MCF 10A (cell line): Measurements from ENCODE around the gene ATP6AP2. TPM values are rescaled to one million over a fixed set of nuclear protein-coding genes. Genes with fewer than 3 reads are reported as not detected.
A peak's percentile ranks its signal among the peaks of the same experiment; 100 is the strongest.

Experiments
- BruUV-seq: library from RNA; stranded (reverse); fragments of 400-500 nt; replicated peaks from 2 replicates; lab custom pipeline; 2021; lab: Mats Ljungman, UMichigan
- CTCF ChIA-PET: fragments of 300-600 bp; sonication (Branson Sonifier 250); formaldehyde crosslinking; extraction: SDS; loops from one replicate; lab custom pipeline; 2021; ENCODE audit warnings: antibody characterized with exemption, inconsistent platforms; lab: Yijun Ruan, JAX
- POLR2A ChIA-PET: fragments of 300-600, 350-650 bp; sonication (Branson Sonifier 250); formaldehyde crosslinking; extraction: SDS; loops from one replicate; lab custom pipeline; 2020; ENCODE audit warnings: antibody characterized with exemption, inconsistent platforms; lab: Yijun Ruan, JAX
- DNase-seq: peaks from one replicate; pipeline ENCODE4 v3.0.0-alpha.2; 2018; ENCODE audit not compliant: unreplicated experiment
- H3K27ac Mint-ChIP-seq: one replicate; pipeline ENCODE4 v1.8.0; 2022; ENCODE audit warnings: mild to moderate bottlenecking, low read depth, mixed read lengths; ENCODE audit not compliant: unreplicated experiment
- H3K27me3 Mint-ChIP-seq: one replicate; pipeline ENCODE4 v1.8.0; 2022; ENCODE audit warnings: mixed read lengths; ENCODE audit not compliant: insufficient read depth, unreplicated experiment
- H3K36me3 Mint-ChIP-seq: one replicate; pipeline ENCODE4 v1.8.0; 2022; ENCODE audit warnings: mild to moderate bottlenecking, moderate library complexity, mixed read lengths; ENCODE audit not compliant: insufficient read depth, unreplicated experiment
- H3K4me1 Mint-ChIP-seq: one replicate; pipeline ENCODE4 v1.8.0; 2022; ENCODE audit warnings: mixed read lengths; ENCODE audit not compliant: insufficient read depth, unreplicated experiment
- H3K4me3 Mint-ChIP-seq: one replicate; pipeline ENCODE4 v1.8.0; 2022; ENCODE audit warnings: mild to moderate bottlenecking, moderate library complexity, mixed read lengths; ENCODE audit not compliant: unreplicated experiment
- H3K9me3 Mint-ChIP-seq: one replicate; pipeline ENCODE4 v1.8.0; 2022; ENCODE audit warnings: mixed read lengths; ENCODE audit not compliant: unreplicated experiment
- intact Hi-C: fragments of 100-400 bp; cut with micrococcal nuclease; formaldehyde crosslinking; loops from 2 replicates; pipeline ENCODE4 v1.14.1; 2022
- total RNA-seq: library from RNA; stranded (reverse); gene quantifications from 2 replicates; pipeline ENCODE4 v1.2.3, GENCODE V29; 2022
- TF ChIP-seq, protein P1 (sequence below): fragments of 200-600 bp; IDR thresholded peaks from one replicate; pipeline ENCODE4 v1.8.0; 2022; ENCODE audit warnings: antibody characterized with exemption, mild to moderate bottlenecking; ENCODE audit not compliant: unreplicated experiment

Gene ATP6AP2
- total RNA-seq, 1 experiment from 2014 or later, result 69.4 TPM

DNA sequence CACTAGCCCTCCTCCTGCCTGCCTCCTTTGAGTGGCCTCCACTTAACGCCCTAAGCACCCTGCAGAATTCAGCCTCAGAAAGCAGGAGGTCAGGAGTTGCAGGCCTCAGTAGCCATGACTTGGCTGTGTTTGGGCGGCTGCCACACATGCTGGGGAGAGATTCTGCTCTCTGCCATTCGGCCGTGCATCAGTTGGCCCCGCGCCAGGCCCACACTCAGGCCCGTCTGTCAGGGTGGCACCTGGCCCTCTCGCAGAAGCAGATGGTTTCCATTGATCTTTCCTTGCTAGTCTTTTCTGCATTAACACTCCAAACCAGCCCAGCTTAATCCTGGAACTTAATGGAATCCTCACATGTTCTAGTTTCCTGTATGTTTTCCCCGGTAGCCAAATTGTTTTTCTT lies 30.7 kb upstream of the ATP6AP2 start:
- POLR2A ChIA-PET, result no interaction called here
- intact Hi-C loops, result no loop called here

DNA sequence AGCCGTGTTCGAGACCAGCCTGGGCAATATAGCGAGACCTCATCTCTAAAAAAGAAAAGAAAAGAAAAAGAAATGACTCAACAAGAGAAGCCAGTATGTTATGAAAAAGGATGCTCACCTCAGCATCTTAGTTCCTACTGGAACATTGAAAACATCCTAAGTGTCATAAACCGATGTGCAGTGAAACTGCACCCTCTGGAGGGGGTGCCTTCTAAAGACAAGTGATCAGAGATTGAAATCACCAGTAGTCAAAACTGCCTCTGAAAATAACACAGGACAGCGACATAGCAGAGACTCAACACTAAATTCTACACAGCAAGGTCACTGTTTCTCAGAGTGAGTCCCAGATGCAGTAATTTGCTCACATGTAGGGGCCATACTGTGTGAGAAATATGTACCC lies 28.0 kb upstream of the ATP6AP2 start:
- H3K27ac Mint-ChIP-seq, result no peak overlapping the region
- no TSS peak for BruUV-seq
- DNase-seq, result peak; percentile 13
- H3K36me3 Mint-ChIP-seq, result no peaks in the 10 kb centered on the region
- H3K27me3 Mint-ChIP-seq, result peaks cover 97% of the 10 kb centered on the region
- POLR2A ChIA-PET, result no interaction called here
- H3K4me1 Mint-ChIP-seq, result peaks cover 5% of the 10 kb centered on the region
- no peak overlapping the region for H3K4me3 Mint-ChIP-seq
- CTCF ChIA-PET, result interaction anchor here (0.7 kb wide), 1 partner anchor 1777 kb away, joined by 5 read pairs; no protein-coding TSS in a partner anchor
- TF ChIP-seq, protein P1, sequence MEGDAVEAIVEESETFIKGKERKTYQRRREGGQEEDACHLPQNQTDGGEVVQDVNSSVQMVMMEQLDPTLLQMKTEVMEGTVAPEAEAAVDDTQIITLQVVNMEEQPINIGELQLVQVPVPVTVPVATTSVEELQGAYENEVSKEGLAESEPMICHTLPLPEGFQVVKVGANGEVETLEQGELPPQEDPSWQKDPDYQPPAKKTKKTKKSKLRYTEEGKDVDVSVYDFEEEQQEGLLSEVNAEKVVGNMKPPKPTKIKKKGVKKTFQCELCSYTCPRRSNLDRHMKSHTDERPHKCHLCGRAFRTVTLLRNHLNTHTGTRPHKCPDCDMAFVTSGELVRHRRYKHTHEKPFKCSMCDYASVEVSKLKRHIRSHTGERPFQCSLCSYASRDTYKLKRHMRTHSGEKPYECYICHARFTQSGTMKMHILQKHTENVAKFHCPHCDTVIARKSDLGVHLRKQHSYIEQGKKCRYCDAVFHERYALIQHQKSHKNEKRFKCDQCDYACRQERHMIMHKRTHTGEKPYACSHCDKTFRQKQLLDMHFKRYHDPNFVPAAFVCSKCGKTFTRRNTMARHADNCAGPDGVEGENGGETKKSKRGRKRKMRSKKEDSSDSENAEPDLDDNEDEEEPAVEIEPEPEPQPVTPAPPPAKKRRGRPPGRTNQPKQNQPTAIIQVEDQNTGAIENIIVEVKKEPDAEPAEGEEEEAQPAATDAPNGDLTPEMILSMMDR, result peak; percentile 17
- intact Hi-C loops, result no loop called here
- no peaks in the 10 kb centered on the region for H3K9me3 Mint-ChIP-seq

More for the DNA sequence above, 30.7 kb upstream of the ATP6AP2 start:
- BruUV-seq, result no TSS peak
- H3K36me3 Mint-ChIP-seq, result no peaks in the 10 kb centered on the region
- TF ChIP-seq, protein P1, result no peak
- H3K9me3 Mint-ChIP-seq, result no peaks in the 10 kb centered on the region
- H3K4me1 Mint-ChIP-seq, result peaks cover 5% of the 10 kb centered on the region
- peaks cover 84% of the 10 kb centered on the region for H3K27me3 Mint-ChIP-seq
- no peak overlapping the region for H3K27ac Mint-ChIP-seq
- DNase-seq, result no peak
- no peak overlapping the region for H3K4me3 Mint-ChIP-seq
- CTCF ChIA-PET, result interaction anchor here (0.6 kb wide), 1 partner anchor 1151 kb away, joined by 3 read pairs; no protein-coding TSS in a partner anchor

DNA sequence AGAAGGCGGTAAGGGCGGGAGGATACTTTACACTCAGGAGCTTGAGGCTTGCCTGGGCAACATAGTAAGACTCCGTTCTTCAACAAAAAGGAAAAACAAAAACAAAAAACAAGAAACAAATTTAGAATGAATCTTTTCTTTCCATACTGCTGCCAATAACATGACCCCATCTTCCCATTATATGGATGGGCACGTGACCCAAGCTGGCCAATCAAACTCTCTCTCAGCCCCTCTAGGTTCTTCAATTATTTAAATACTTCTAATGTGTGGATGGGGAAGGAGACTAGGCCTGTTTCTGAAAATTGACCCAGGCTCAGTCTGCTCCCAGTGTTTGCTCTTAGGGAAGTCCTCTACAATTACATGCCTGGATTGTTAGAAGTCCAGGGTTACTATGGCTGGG lies 22.2 kb upstream of the ATP6AP2 start:
- BruUV-seq, result no TSS peak

DNA sequence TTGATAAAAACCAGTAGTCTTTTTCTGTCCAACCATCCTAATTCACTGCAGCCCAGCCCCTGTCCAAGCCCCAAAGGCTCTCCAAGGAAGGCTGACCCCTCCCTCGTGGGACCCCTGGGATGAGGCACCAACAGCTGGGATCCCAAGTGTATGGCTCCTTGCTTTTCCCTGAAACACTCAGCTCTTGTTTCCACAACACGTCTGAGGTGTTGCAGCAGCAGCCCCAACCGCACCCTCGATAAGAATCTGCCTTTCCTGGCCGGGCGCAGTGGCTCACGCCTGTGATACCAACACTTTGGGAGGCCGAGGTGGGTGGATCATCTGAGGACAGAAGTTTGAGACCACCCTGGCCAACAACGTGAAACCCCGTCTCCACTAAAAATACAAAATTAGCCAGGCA lies 17.0 kb upstream of the ATP6AP2 start:
- intact Hi-C loops, result no loop called here
- ChIA-PET CTCF (interaction anchor here (0.7 to 0.9 kb wide), 2 partner anchors 16 to 20 kb away, joined by 3 to 4 read pairs; no protein-coding TSS in a partner anchor), POLR2A (interaction anchor here (1.1 kb wide), 1 partner anchor 36 kb away, joined by 3 read pairs; no protein-coding TSS in a partner anchor)
- no peaks in the 10 kb centered on the region for H3K4me1 Mint-ChIP-seq
- TF ChIP-seq, protein P1, result no peak
- no TSS peak for BruUV-seq
- no peak overlapping the region for H3K27ac Mint-ChIP-seq
- peaks cover 55% of the 10 kb centered on the region for H3K27me3 Mint-ChIP-seq
- no peak for DNase-seq
- H3K36me3 Mint-ChIP-seq, result no peaks in the 10 kb centered on the region
- no peaks in the 10 kb centered on the region for H3K9me3 Mint-ChIP-seq
- no peak overlapping the region for H3K4me3 Mint-ChIP-seq

More for the DNA sequence above, 22.2 kb upstream of the ATP6AP2 start:
- Mint-ChIP-seq H3K9me3 (no peaks in the 10 kb centered on the region), H3K27me3 (peaks cover 63% of the 10 kb centered on the region), H3K36me3 (no peaks in the 10 kb centered on the region), H3K4me1 (no peaks in the 10 kb centered on the region), H3K27ac (no peak overlapping the region), H3K4me3 (no peak overlapping the region)
- ChIA-PET POLR2A (no interaction called here), CTCF (interaction anchor here (0.6 to 1.3 kb wide), 2 partner anchors 14 to 15 kb away, joined by 4 read pairs; no protein-coding TSS in a partner anchor)
- intact Hi-C loops, result no loop called here
- TF ChIP-seq, protein P1, result no peak
- DNase-seq, result no peak
